RWPE1 (cell line): Measurements from ENCODE around the gene SAC3D1.
A peak's percentile ranks its signal among the peaks of the same experiment; 100 is the strongest.

Experiments
- CTCF ChIA-PET: fragments of 350-600 bp; sonication (Branson Sonifier 250); formaldehyde crosslinking; extraction: SDS; loops from one replicate; lab custom pipeline; 2021; lab: Yijun Ruan, JAX
- POLR2A ChIA-PET: fragments of 400-600 bp; formaldehyde crosslinking; extraction: SDS; loops from one replicate; lab custom pipeline; 2020; ENCODE audit warnings: antibody characterized with exemption; ENCODE audit not compliant: low non-redundant PET; lab: Yijun Ruan, JAX
- DNase-seq: peaks from one replicate; pipeline ENCODE4 v3.0.0; 2012; ENCODE audit warnings: low spot score
- H3K27ac ChIP-seq: fragments of 450-650 bp; 2 replicates; pipeline ENCODE4 v1.5.1; 2017
- CTCF ChIP-seq: fragments of 450-650 bp; conservative IDR thresholded peaks from 2 replicates; pipeline ENCODE4 v1.5.1; 2017; ENCODE audit warnings: low read depth, mild to moderate bottlenecking

Gene SAC3D1

GRCh38 chr11:65078151-65078550, 37.1 kb downstream of the SAC3D1 start:
- peak; percentile 45 for DNase-seq
- CTCF ChIA-PET: interaction anchor here (0.7 kb wide), 1 partner anchor 15 kb away, joined by 4 read pairs; no protein-coding TSS in a partner anchor
- POLR2A ChIA-PET: no interaction called here
- peak; percentile 61 for TF ChIP-seq CTCF
- peak overlapping the region; percentile 47 for H3K27ac ChIP-seq

GRCh38 chr11:65078786-65079342, 37.9 kb downstream of the SAC3D1 start:
- no peak for DNase-seq
- no peak for TF ChIP-seq CTCF
- peak overlapping the region; percentile 47 for H3K27ac ChIP-seq
- CTCF ChIA-PET: interaction anchor here (0.7 kb wide), 1 partner anchor 15 kb away, joined by 4 read pairs; no protein-coding TSS in a partner anchor
- POLR2A ChIA-PET: no interaction called here

- TF ChIP-seq CTCF: no peak
- no peak for DNase-seq
- H3K27ac ChIP-seq: peak overlapping the region; percentile 86
- ChIA-PET CTCF (no interaction called here), POLR2A (interaction anchor here (0.7 kb wide), 1 partner anchor 25 kb away, joined by 3 read pairs; the partner anchor contains the start of gene NAALADL1)
These were observed 42.3 kb downstream of the SAC3D1 start for GRCh38 chr11:65083134-65083833.

- H3K27ac ChIP-seq: peak within 1 kb of the TSS; percentile 86
- POLR2A ChIA-PET: interaction anchor here (0.7 kb wide), 1 partner anchor 26 kb away, joined by 3 read pairs; the partner anchor contains the start of gene NAALADL1
- CTCF ChIA-PET: no interaction called here
- DNase-seq: peak; percentile 97
- no peak for TF ChIP-seq CTCF
These were observed 43.0 kb downstream of the SAC3D1 start, which contains the start of the genes CDCA5 and ZFPL1 for GRCh38 chr11:65083834-65084597. CDCA5 (minus strand) TSS chr11:65084040; CDS start chr11:65083978, 62 bp downstream. ZFPL1 (plus strand) TSS chr11:65084222; CDS start chr11:65084699, 477 bp downstream.

- DNase-seq: no peak
- CTCF ChIA-PET: interaction anchor here (1.6 kb wide), 1 partner anchor 26 kb away, joined by 5 read pairs; no protein-coding TSS in a partner anchor
These were observed 43.8 kb downstream of the SAC3D1 start for GRCh38 chr11:65084598-65085375.

More at GRCh38 chr11:65084598-65085375, 43.8 kb downstream of the SAC3D1 start:
- TF ChIP-seq CTCF: no peak
- POLR2A ChIA-PET: no interaction called here
- H3K27ac ChIP-seq: peak overlapping the region; percentile 86
